GM19240 (cell line): ENCODE results near the gene NABP1.

Source experiments
- DNase-seq: peaks from one replicate; pipeline ENCODE4 v3.0.0; 2011; ENCODE audit warnings: low spot score; ENCODE audit not compliant: insufficient read length

Gene NABP1

DNA sequence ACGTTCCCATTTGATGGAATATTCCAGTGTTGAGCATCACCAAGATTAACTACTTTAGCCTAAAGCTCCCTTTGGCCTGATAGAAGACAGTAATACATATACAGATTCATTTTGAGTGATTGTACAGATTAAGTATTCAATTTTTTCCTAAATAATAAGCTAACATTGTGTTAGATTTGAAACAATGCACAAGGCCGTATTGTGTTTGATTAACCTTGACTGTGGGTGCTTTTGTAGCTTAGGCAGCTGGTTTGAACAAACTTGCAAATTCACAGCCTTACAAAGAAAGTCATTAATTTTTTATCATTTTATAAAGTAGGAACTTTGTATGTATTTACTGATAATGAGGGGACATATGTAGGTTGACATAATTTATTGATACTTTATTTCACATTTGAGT lies 29.6 kb downstream of the NABP1 start:
- no peak for DNase-seq

DNA sequence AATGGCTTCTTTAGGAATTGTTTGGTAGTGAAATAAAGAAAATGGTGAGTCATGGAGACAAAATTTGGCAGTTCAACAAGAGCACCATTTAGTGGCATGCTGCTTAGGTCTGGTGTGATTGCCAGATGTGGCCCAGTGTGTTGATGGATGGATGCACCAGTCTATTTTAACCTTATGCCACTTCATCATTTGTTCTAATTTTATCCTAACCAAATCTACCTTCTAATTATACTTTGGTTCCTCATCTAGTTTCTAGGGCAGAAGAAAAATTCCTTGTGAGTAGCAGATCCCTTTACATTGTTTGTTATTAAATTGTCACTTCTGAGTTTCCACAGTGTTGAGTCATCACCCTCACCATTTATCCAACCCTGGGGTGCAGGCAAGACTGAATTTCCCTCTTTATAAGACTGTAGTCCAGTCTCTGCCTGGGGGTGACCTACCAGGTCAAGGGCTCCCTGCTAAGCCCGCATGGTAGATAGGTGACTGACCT lies 32.5 kb downstream of the NABP1 start:
- DNase-seq, result no peak

DNA sequence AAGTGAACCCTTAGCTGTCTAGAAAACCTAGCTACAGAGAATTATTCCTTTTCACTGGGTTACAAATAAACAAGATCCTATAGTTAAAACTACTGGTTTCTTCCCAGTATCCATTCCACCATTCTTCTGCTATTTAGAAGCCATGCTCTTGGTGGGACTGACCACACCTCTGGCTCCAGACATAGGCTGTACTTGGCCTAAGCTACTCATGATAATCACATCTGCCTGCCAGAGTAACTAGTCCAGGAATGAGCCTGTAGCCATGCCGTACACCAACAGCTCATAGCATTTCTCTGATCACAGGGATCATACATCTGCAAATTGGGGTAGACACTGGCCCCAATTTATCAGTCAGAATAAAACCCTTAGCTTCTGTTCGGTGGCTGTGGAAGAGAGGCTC lies 33.7 kb downstream of the NABP1 start:
- no peak for DNase-seq

DNA sequence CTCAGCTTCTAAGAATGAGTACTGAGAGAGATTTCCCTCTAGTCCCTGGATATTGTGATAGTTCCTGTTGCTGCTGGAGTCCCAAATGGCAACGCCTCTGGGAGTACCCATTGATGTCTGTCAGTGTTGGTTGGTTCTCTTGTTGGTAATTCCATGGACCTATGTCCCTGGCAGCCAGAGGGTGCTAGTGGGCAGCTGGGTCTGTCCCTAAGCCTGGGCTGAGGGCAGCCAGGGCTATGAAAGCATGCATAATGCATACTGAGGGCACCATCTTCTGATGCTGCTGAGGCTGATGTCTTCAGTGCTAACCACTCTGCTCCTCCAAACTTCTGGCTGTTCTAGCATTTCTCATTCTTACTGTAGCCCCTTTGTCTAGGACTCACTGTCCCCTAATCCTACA lies 35.9 kb downstream of the NABP1 start:
- no peak for DNase-seq

DNA sequence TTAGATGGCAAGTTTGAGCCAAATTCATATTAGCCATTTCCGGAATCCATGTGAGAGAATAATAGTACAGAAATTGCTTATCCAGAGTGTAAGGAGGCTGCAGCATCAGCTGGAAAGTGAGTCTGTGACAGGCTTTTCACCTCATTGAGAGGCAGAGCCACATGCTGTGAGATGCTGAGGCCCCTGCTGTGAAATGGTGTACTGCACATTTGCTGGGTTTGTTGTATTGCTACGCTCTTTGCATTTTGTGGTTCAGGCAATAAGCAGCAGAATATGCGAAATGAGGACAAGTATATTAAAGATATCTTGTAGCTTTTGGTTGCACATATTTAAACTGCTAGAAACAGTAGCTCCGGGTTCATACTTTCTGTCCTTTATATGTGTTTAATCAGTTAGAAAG lies 37.0 kb downstream of the NABP1 start:
- no peak for DNase-seq

DNA sequence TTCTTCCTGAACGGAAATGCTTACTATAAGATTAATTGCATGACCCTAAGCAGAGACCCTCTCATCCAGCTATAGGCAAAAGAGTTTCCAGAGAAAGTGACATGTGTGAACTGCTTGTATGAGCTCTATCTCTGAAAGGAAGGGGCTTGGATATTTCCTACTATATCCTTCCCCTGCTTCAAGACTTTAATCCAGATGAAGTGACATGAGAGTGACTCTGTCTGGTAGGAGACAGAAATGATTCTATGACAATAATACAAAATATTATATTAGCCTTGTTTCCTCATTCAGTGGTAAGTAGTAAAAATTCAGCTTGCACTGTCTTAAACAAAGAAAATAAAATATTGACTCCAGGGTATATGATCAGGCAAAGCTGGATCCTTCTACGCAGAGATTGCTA lies 37.5 kb downstream of the NABP1 start:
- DNase-seq, result no peak

DNA sequence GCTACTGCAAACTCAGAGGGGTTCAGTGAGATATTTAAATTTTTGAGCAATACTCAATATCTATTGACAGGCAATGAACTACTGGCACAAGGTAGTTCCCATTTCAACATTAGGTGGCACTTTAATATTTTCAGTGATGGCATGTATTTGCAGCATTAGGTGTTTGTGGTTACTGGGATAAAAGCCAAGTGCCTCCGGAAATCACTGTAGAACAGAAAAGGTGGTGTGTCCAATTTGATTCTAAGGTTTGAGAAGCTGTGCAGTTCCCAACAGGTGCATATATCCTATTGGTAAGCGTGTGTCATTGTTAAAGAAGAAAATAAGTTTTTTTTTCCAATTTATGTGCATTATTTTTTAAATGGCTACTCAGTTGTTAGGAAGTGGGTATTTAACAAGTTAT lies 41.3 kb downstream of the NABP1 start:
- no peak for DNase-seq

DNA sequence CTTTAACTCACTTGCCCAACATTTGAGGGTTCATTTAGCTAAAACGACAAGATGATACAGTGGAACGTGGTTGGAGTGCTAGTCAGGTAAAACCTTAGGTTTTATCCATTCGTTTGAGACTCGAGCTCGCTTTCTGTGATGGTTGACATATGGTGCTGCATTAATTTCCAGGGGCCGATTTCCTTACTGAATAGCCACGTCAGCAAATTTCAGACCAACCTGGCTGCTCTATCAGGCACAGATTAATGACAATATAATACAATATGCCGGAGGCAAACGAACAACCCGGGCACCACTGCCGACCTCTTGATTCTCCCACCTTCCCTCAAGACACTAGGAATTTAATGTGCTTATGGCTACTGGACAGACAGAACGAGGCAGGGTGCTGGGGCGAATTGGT lies 42.0 kb downstream of the NABP1 start:
- no peak for DNase-seq

DNA sequence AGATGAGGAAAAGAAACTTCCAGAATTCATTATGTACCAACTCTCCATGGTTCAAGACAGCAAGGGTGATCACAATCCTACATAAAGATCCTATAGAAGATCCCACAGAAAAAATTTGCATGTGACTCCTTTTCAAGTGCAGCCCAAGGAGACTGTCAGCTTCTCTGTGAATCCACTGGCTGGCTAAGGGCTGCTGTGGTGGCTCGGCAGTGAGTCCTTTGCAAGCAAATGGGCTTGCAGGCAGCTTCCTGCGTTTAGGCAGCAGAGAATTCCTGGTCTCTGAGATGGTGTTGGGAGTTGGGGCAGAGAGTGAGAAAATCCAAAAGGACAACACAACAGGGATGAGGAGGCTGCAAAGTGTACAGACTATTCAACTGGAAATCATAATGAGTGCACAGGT lies 43.4 kb downstream of the NABP1 start:
- DNase-seq, result no peak

DNA sequence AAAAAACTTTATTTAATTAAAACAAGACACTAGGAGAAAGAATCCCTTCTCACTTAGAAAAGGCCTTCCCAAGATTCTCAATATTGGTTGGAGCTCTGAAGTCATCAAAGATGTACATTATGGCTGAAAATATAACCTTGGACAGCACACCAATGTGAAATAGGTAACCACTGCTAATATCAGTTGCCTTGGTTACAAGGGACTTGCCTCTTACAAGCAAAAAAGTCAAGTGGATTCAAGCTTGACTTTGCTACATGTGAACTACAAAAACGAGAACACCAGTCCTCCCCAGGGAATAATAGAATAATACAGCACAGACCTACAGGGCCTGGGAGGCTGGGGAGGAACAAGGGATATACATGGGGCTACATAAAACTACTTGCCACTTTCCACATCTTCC lies 46.1 kb downstream of the NABP1 start:
- DNase-seq, result no peak

DNA sequence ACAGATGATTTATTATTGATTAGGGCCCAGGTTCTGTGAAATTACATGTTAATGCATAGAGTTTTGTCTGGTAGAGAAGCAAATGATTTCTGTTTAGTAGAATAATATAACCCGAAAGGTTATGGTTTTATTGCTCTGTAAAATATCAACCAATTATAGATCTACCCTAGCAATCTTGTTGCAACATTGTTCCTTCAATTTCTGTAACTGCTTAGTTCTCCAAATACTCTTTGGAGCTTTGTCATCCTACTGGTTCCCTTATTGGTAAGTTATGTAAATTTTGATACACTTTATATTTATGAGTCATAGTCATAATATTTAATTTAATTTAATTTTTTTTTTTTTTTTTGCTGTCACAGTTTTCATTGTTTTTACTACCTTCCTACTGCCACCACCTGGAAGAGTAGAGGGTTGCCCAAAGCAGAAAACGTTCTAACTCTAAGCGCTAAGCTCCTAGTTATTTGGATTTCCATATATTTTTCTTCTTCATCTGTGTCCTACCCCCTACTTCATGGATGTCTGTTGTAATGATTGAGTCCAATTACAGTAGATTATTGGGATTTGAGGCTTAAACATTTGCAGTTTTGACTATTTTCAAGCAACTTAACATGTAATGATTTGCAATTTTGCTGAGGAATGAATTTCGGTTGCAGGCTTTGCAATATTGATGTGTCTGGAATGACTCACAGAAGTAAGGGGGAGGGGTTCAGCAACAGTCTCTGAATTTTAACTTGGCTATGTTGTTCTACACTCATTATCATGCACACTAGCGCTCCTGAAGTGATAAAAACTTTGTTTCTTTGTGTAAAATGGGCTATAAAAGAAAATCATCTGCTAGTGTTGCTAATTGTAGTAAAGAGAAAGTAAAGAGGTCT lies 51.1 kb downstream of the NABP1 start:
- no peak for DNase-seq

DNA sequence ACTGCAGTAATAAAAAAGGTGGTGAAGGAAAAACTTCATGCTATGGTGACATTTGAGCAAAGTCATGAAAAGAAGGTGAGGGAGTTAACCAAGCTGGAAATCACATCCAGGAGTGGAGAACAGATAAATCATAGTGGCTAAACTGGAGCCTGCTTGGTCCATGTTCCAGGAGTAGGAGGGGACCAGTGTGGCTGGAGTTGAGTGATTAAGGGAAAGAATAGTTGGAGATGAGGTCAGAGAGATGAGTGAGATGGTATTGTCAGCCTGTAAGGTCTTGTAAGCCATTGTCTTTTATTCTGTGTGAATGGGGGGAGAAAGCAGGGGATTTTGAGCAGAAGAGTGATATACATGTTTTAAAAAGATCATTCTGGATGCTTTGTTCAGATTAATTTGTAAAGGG lies 52.3 kb downstream of the NABP1 start:
- DNase-seq, result no peak
